22Rv1 (cell line): Measurements from ENCODE around the gene PDZD7.

Experiments used
- CTCF ChIP-seq: fragments of 450-650 bp; IDR thresholded peaks from 2 replicates; pipeline ENCODE4 v1.5.1; 2017; ENCODE audit warnings: mild to moderate bottlenecking
- ZFX ChIP-seq: fragments of 450-650 bp; IDR thresholded peaks from 2 replicates; pipeline ENCODE4 v1.6.1; 2017; ENCODE audit warnings: antibody characterized with exemption, borderline replicate concordance

- no peak for TF ChIP-seq CTCF
- no peak for TF ChIP-seq ZFX
Observed at GRCh38 chr10:101061624-101062231, 30.8 kb upstream of the PDZD7 start, which contains the start of gene KAZALD1.
